Kidney epithelial cell (primary cell): ENCODE results near the gene MBD3. TPM values are rescaled to one million over a fixed set of nuclear protein-coding genes. Genes with fewer than 3 reads are reported as not detected.

Experiments used
- DNase-seq: peaks from one replicate; pipeline ENCODE4 v3.0.0-alpha.2; 2010; ENCODE audit warnings: low read depth
- H3K27me3 ChIP-seq: 2 replicates; pipeline ENCODE4 v1.6.0; 2011; ENCODE audit warnings: low read length; ENCODE audit not compliant: control insufficient read depth, insufficient read depth
- H3K36me3 ChIP-seq: 2 replicates; pipeline ENCODE4 v1.5.1; 2011; ENCODE audit warnings: low read length; ENCODE audit not compliant: control insufficient read depth, insufficient read depth
- H3K4me3 ChIP-seq: 2 replicates; pipeline ENCODE4 v1.5.1; 2011; ENCODE audit warnings: low read depth, mild to moderate bottlenecking, control low read depth, low read length
- total RNA-seq: library from RNA; depleted of rRNA; stranded (reverse); fragments of >200 nt; gene quantifications from 2 replicates; pipeline ENCODE4 v1.2.3, GENCODE V29; 2015
- TF ChIP-seq, protein P1 (sequence below): IDR thresholded peaks from 2 replicates; pipeline ENCODE4 v1.5.1; 2011; ENCODE audit warnings: mild to moderate bottlenecking, moderate library complexity, low read length, control low read depth, inconsistent platforms; ENCODE audit not compliant: insufficient read depth, poor library complexity, severe bottlenecking

MBD3 gene
- total RNA-seq, 1 donor from 2014 or later = 118 TPM

- Histone ChIP-seq H3K4me3 (no peak overlapping the region), H3K36me3 (no peaks in the 10 kb centered on the region), H3K27me3 (peaks cover 35% of the 10 kb centered on the region)
- TF ChIP-seq, protein P1, sequence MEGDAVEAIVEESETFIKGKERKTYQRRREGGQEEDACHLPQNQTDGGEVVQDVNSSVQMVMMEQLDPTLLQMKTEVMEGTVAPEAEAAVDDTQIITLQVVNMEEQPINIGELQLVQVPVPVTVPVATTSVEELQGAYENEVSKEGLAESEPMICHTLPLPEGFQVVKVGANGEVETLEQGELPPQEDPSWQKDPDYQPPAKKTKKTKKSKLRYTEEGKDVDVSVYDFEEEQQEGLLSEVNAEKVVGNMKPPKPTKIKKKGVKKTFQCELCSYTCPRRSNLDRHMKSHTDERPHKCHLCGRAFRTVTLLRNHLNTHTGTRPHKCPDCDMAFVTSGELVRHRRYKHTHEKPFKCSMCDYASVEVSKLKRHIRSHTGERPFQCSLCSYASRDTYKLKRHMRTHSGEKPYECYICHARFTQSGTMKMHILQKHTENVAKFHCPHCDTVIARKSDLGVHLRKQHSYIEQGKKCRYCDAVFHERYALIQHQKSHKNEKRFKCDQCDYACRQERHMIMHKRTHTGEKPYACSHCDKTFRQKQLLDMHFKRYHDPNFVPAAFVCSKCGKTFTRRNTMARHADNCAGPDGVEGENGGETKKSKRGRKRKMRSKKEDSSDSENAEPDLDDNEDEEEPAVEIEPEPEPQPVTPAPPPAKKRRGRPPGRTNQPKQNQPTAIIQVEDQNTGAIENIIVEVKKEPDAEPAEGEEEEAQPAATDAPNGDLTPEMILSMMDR = no peak
- no peak for DNase-seq
Observed at GRCh38 chr19:1528596-1529429, 63.9 kb downstream of the MBD3 start.

DNA sequence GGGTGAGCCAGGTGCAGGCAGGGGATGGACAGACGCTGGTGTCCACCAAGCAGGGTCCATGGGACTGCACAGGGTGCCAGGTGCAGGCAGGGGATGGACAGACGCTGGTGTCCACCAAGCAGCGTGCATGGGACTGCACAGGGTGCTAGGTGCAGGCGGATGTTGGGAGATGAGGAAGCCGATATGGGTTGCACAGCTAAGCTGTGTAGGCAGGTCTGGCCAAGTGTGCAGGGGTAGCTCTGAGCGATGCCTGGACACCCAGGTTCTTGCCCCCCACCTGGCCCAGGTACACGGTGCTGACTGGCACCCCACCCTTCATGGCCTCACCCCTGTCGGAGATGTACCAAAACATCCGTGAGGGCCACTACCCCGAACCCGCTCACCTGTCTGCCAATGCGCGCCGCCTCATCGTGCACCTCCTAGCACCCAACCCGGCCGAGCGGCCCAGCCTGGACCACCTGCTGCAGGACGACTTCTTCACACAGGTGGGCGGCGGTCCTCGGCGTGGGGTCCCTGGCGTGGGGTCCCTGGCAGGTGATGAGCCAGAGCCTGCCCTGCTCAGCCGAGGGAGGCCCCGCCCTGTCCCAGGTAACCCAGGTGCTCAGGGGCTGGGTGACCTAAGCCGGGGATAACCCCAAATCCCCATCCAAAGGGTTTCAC, 64.9 kb downstream of the MBD3 start:
- TF ChIP-seq, protein P1 = no peak
- peaks cover 41% of the 10 kb centered on the region for H3K27me3 ChIP-seq
- H3K4me3 ChIP-seq = no peak overlapping the region
- no peak for DNase-seq
- no peaks in the 10 kb centered on the region for H3K36me3 ChIP-seq

GRCh38 chr19:1526979-1527649, 65.6 kb downstream of the MBD3 start:
- Histone ChIP-seq H3K4me3 (no peak overlapping the region), H3K27me3 (peaks cover 46% of the 10 kb centered on the region), H3K36me3 (no peaks in the 10 kb centered on the region)
- no peak for DNase-seq
- TF ChIP-seq, protein P1 = no peak

- no peak overlapping the region for H3K4me3 ChIP-seq
- TF ChIP-seq, protein P1 = no peak
- no peaks in the 10 kb centered on the region for H3K36me3 ChIP-seq
- peaks cover 51% of the 10 kb centered on the region for H3K27me3 ChIP-seq
- DNase-seq = no peak
Observed at GRCh38 chr19:1526066-1526778, 66.4 kb downstream of the MBD3 start.

GRCh38 chr19:1525343-1525742, 67.3 kb downstream of the MBD3 start:
- peaks cover 52% of the 10 kb centered on the region for H3K27me3 ChIP-seq
- H3K4me3 ChIP-seq = no peak overlapping the region
- H3K36me3 ChIP-seq = no peaks in the 10 kb centered on the region
- TF ChIP-seq, protein P1 = no peak
- DNase-seq = no peak
